Activated naive CD4-positive, alpha-beta T cell treated with anti-CD3 and anti-CD28 coated beads, Interleukin-2, amount 50 U/mL, for 16 hours (primary cell): ENCODE results near the gene CEP44.
A peak's percentile ranks its signal among the peaks of the same experiment; 100 is the strongest.
"Not testable (repeated sequence)": the region's sequence is repeated elsewhere in the genome, so short reads cannot be mapped to it uniquely, and the experiment has no call there.

Source experiments
- DNase-seq: peaks from one replicate; pipeline ENCODE4 v3.0.0-alpha.2; 2020

CEP44 gene

GRCh38 chr4:174283507-174284471 lies at the start of gene CEP44, which contains the start of gene FBXO8:
Gene CEP44, plus strand, starts transcription at chr4:174283911. Its CDS starts 15,211 bp downstream, at chr4:174299122.
Gene FBXO8, minus strand, starts transcription at chr4:174283667. Its CDS starts 20,575 bp downstream, at chr4:174263092.
- peak; percentile 63 for DNase-seq

- DNase-seq, result no peak
These were observed 47.4 kb upstream of the CEP44 start for GRCh38 chr4:174236359-174236758.

DNA sequence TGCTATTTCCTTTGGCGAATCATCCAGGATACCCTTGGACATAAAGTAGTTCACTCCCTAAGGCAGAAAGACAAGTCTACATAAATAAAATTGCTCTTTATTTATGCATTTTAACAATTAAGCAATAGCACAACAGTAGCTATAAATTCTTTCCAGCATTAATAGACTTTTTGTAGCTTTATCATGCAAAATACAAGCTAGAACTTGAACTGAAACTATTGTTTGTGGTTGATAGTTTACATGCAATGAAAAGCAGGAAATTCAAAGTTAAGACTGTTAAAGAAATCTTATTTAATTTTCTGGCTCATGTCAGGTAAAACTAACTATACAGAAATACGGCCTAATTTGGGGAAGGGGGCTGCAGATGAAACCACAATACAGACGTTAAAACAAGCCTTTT lies 42.5 kb upstream of the CEP44 start:
- DNase-seq, result no peak

GRCh38 chr4:174244441-174244840 lies 39.3 kb upstream of the CEP44 start:
- no peak for DNase-seq

DNA sequence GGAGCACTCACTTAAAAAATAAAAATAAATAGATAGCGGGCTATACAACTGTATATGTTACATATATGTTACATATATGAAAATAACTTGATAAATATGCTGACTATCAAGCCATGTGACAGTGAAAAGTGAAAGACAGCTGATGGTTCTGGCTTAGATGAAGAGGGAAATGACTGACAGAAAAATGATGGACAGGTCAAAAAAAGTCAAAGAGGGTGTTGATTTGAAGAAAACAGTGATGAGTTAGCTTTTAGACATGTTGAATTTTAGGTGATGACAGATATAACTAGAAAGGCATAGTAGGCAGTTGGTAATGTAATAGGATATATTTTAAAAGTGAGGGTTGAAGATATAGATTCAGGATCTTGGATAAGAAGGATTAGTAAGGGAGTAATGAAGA lies 38.0 kb upstream of the CEP44 start:
- no peak for DNase-seq

GRCh38 chr4:174248407-174248806 lies 35.3 kb upstream of the CEP44 start:
- no peak for DNase-seq

DNA sequence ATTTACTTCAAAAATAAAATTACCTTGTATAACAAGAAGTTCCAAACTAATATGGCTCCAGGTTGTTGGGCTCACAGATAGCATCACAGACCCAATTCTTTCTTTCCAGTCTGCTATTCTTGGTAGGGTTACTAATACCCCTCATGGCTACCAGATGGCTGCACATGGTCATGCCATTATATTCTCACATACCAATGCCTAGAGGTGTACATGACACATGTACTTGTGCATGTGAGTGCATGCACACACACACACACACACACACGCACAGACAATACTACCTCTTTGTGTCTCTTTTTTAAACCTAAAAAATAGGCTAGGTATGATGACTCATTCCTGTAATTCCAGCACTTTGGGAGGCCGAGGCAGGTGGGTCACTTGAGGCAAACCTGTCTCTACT lies 31.3 kb upstream of the CEP44 start:
- no peak for DNase-seq

- DNase-seq, result no peak
These were observed 29.1 kb upstream of the CEP44 start for GRCh38 chr4:174254613-174255012.

DNA sequence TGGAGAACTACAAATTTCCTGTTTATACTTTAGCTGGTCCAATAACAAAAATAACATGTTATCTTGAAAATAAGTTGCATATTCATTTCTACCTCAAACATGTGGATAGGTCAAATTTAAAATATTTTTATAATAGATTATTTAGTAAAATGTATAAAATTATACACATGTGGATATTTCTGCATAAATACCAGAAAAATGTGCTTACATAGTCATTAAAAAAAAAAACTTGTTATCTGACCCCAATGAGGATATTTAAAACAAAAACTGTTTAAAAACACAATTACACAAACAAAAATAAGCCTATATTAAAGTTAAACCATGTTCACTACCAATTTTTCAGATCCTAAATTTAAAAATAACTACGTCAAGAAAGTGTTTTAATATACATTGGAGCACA lies 28.3 kb upstream of the CEP44 start:
- DNase-seq, result no peak

DNA sequence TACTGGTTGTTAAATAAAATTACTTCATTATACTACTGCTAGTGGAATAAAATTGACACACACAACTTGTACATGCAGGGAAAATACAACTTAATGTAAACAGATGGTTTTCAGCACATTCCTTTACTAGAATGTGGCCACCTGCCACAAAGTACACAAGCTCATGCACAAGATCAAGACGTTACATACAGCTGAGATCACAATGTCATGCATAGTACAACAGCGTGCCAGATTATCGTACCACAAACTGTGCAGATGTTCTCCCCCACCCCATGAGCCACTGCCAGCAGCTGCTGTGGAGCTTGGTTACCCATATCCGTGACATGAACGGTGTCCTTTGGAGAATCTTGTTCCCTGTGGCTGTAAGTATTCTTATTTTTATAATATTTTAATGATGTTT lies 27.9 kb upstream of the CEP44 start:
- DNase-seq, result no peak

- no peak for DNase-seq
These were observed 27.4 kb upstream of the CEP44 start for GRCh38 chr4:174256277-174256713.

DNA sequence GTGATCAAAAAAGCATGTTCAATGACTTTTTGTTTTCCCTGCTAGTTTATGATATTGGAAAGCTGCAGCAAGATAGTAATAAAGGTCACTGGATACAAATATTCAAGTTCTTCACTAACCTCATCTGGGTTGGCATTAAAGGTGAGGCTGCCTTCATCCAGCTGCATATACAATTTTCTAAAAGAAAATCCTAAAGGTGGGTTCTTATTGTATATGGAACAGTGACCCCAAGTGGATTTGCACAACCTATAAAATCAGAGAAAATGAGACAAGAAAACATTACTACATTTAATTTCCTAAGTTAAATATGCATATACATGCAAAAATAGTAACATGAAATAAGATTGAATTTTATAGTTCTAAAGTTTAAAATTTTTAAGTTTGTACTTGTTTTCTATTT lies 24.1 kb upstream of the CEP44 start:
- DNase-seq, result no peak

DNA sequence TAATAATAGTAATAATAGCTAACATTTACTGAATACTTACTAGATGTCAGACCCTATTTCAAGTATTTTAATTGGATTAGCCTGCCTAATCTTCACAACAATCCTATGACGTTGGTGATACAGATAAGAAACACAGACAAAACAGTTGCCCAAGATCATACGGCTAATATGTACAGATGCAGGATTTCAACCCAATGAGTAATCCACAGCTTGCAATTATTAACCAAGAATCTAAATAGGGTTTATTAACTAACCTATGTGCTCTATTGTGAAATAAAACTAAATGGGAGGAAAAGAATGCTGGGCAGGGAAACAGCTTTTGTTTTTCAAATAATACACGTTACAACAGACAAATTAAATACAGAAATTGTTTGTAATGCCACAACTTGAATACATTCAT lies 23.6 kb upstream of the CEP44 start:
- no peak for DNase-seq

GRCh38 chr4:174261432-174261831 lies 22.3 kb upstream of the CEP44 start:
- DNase-seq, result not testable (repeated sequence)

DNA sequence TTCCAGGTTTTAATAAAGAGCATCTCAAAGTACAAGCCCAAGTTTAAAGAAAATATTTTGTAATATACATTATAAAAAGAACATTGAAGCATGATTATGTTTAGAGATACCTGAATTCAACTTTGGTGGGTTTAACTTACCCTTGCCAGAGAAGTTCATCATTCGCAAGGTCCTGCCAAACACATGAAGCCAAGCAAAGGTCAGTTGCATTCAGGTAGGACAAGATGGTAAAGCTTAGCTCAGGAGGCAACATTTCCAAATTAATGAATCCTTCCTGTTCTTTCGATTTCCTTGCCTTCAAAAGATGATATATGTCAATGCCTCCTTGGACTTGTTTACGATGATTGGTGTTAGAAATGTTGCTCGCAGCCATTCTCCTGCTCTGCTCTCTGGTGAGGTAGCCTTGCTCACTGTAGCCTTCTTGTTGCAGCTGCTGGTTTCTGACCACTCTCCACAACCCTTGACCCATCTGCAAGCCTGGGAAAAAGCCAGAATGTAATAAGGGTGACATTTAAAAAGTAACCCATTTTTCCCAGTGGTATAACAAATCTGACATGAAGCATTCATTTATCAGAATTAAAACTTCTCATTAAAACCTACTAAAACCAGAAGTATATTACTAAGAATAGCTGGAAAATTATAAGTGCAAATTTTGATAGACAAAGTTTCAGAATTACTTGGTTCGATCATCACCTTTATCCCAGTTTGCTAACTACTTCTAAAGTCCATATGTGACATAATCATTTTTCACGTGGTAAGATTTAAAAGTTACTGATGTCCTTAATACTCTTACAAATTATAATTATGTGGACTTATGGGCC lies 20.9 kb upstream of the CEP44 start:
- DNase-seq, result no peak

DNA sequence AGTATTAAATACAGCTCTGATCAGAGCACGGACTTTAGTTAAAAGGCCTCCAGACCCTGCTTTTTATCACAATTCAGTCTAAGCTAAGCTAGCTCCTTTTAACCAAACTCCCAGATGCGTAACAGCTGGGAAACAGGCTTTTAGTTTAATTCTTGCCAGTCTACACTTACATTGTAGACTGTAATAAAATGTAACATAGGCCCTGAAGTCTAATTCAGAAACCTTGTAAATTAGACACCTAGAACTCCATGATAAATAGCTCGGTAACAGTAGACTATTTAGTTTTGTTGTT lies 20.3 kb upstream of the CEP44 start:
- no peak for DNase-seq

GRCh38 chr4:174265916-174266315 lies 17.8 kb upstream of the CEP44 start:
- DNase-seq, result no peak

- DNase-seq, result no peak
These were observed 17.3 kb upstream of the CEP44 start for GRCh38 chr4:174266416-174266815.

DNA sequence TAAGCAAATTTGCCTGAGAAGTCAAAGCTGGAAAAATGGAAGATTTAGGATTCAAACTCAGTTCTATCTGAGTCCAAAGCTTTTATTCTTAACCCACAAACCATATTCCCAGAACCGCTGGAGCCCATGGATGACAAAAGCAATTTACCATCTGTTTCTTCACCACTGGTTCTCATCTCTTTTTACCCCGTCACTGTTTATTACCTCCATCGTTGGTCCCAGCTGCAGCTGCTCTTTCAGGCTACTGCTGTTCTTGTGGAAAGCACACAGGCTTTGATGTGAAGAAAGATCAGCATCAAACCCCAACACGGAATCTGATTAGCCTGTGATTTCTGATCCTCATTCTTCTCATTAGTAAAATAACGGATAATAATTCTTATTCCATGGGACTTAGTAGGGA lies 9.8 kb upstream of the CEP44 start:
- no peak for DNase-seq

- no peak for DNase-seq
These were observed 9.3 kb upstream of the CEP44 start for GRCh38 chr4:174274436-174274835.

- no peak for DNase-seq
These were observed 8.6 kb upstream of the CEP44 start for GRCh38 chr4:174275101-174275500.

GRCh38 chr4:174277433-174277832 lies 6.3 kb upstream of the CEP44 start:
- no peak for DNase-seq

- DNase-seq, result no peak
These were observed 5.2 kb upstream of the CEP44 start for GRCh38 chr4:174278467-174278866.
